AG10803 (cell line): ENCODE results near the gene AVP.
"Not testable (repeated sequence)": the region's sequence is repeated elsewhere in the genome, so short reads cannot be mapped to it uniquely, and the experiment has no call there.

Experiments
- DNase-seq: peaks from one replicate; pipeline ENCODE4 v3.0.0; 2010; ENCODE audit warnings: low read depth
- H3K4me3 ChIP-seq: 2 replicates; pipeline ENCODE4 v1.5.1; 2011; ENCODE audit warnings: mild to moderate bottlenecking, low read length, control low read depth
- CTCF ChIP-seq: conservative IDR thresholded peaks from 2 replicates; pipeline ENCODE4 v1.5.1; 2011; ENCODE audit warnings: mild to moderate bottlenecking, low read length, control low read depth, inconsistent platforms

AVP gene

GRCh38 chr20:3124163-3124562 is 39.6 kb upstream of the AVP start:
- not testable (repeated sequence) for H3K4me3 ChIP-seq, DNase-seq

- no peak overlapping the region for H3K4me3 ChIP-seq
- no peak for TF ChIP-seq CTCF
- no peak for DNase-seq
Measured at GRCh38 chr20:3123542-3123941, 39.0 kb upstream of the AVP start.

GRCh38 chr20:3121955-3122610 is 37.6 kb upstream of the AVP start:
- no peak overlapping the region for H3K4me3 ChIP-seq
- no peak for TF ChIP-seq CTCF
- no peak for DNase-seq

DNA sequence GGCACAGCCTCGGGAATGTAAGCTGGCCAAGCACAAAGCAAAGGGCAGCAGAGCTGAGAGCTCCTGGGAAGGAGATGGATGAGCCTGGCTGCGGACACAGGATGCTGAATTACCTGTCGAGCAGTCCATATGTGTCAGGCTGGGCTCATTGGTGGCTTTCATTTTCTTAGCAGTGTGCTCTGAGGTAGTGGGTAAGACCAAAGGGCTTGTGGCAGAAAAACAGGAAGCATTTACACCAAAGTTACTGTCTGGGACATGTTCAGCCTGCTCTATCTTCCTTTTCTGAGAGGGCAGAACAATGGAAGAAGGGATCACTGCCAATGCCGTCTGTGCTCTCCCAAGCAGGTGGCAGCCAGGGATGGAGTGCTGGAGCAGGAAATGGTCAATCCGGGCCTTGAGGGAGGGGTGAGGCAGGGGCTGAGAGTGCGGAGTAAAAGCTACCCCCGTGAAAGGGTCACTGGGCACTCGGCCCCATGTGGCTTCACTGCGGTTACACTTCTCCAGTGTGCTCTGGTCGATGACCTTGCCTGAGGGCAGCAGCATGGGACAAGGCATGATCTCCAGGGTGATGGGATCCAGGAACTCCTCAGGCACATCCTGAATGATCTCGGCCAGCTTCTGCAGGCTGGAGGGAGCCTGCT is 36.9 kb upstream of the AVP start:
- TF ChIP-seq CTCF = no peak
- DNase-seq = no peak
- H3K4me3 ChIP-seq = no peak overlapping the region

DNA sequence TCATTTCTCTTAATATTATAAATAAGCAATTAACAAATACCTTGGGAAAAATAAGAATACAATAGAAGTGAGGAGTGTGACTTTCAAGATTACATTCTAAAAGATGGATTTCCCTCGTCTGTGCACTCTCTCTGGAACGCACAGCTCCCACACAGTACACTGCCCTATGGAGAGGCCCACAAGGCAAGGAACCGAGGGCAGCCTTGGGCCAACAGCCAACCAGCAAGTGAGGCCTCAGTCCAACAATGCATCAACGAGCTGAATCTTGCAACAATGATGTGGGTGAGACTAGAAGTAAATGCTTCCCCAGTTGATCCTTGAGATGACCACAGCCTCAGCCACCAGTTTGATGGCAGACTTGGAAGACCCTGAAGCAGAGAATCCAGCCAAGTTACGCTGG is 34.5 kb upstream of the AVP start:
- no peak for TF ChIP-seq CTCF
- no peak overlapping the region for H3K4me3 ChIP-seq
- no peak for DNase-seq

GRCh38 chr20:3117839-3118379 is 33.4 kb upstream of the AVP start:
- DNase-seq = peak; percentile 77
- not testable (repeated sequence) for H3K4me3 ChIP-seq
- peak; percentile 65 for TF ChIP-seq CTCF

- H3K4me3 ChIP-seq = no peak overlapping the region
- no peak for TF ChIP-seq CTCF
- DNase-seq = no peak
Measured at GRCh38 chr20:3116341-3116740, 31.8 kb upstream of the AVP start.
